Measurements from ENCODE around the gene EPHB2. TPM values are rescaled to one million over a fixed set of nuclear protein-coding genes. Genes with fewer than 3 reads are reported as not detected.

Gene EPHB2
- total RNA-seq, 6 experiments from 2014 or later, result 13.1 to 36.4 (median 30.9) TPM

GRCh38 chr1:22789356-22789994 lies 78.8 kb downstream of the EPHB2 start:
- Mint-ChIP-seq H3K4me1 (ENCODE audit: low read depth) (no peaks in the 10 kb centered on the region), H3K36me3 (ENCODE audit: low read depth) (no peaks in the 10 kb centered on the region), H3K9me3 (no peaks in the 10 kb centered on the region), H3K4me3 (no peak overlapping the region), H3K27me3 (ENCODE audit: insufficient read depth) (peaks cover 3% of the 10 kb centered on the region), H3K27ac (no peak overlapping the region)
- TF ChIP-seq, protein P1, sequence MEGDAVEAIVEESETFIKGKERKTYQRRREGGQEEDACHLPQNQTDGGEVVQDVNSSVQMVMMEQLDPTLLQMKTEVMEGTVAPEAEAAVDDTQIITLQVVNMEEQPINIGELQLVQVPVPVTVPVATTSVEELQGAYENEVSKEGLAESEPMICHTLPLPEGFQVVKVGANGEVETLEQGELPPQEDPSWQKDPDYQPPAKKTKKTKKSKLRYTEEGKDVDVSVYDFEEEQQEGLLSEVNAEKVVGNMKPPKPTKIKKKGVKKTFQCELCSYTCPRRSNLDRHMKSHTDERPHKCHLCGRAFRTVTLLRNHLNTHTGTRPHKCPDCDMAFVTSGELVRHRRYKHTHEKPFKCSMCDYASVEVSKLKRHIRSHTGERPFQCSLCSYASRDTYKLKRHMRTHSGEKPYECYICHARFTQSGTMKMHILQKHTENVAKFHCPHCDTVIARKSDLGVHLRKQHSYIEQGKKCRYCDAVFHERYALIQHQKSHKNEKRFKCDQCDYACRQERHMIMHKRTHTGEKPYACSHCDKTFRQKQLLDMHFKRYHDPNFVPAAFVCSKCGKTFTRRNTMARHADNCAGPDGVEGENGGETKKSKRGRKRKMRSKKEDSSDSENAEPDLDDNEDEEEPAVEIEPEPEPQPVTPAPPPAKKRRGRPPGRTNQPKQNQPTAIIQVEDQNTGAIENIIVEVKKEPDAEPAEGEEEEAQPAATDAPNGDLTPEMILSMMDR (IDR thresholded peaks at IDR 0.05), result no peak
- no peak for DNase-seq

DNA sequence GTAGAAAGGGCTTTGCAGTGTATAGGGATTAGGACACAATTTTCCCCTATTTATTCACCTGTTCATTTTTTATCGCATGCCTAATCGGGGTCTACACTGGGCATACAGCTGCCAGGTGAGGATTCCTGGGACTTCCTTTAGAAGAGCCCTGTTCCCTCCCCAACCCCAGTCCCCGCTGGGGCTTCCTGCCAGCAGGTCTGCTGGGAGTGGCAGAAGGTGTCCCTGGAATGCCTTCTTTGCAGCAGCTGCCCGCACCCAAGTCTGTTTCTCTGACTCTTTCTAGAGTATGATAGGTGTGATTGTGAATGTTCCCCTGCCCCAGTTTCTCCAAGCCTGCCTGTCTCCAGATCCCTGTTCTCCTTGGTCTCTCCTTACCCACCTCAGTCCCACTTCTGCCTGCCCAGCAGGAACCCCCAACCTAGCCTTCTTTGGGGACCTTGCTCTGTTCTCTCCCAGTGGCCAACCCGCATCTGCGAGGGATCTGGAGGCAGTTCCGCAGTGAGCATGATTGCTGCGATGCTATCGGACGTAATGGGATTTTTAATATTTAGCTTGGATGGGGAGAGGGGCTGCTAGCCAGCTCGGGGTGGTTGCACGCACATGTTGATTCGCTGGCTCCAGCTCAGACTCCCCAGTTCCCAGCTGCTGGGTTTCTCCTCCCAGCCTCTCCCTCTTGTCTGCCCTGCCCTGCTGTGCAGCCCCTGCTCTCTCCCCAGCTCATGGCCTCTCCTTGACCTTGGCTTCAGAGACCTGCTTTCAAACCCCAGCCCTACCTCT lies 79.8 kb downstream of the EPHB2 start:
- Mint-ChIP-seq H3K9me3 (no peaks in the 10 kb centered on the region), H3K27ac (no peak overlapping the region)

GRCh38 chr1:22791831-22792347 lies 81.2 kb downstream of the EPHB2 start:
- DNase-seq, result no peak
- Mint-ChIP-seq H3K9me3 (no peaks in the 10 kb centered on the region), H3K4me3 (no peak overlapping the region), H3K27me3 (ENCODE audit: insufficient read depth) (no peaks in the 10 kb centered on the region; the same call in 1 of the 2 replicates), H3K36me3 (ENCODE audit: low read depth) (no peaks in the 10 kb centered on the region), H3K27ac (no peak overlapping the region), H3K4me1 (ENCODE audit: low read depth) (0 out of 2 replicates have a peak, but pooled peaks cover 5% of the 10 kb centered on the region)
- TF ChIP-seq, protein P1 (IDR thresholded peaks at IDR 0.05), result no peak

More for the DNA sequence above, 79.8 kb downstream of the EPHB2 start:
- H3K36me3 Mint-ChIP-seq (ENCODE audit: low read depth), result no peaks in the 10 kb centered on the region
- DNase-seq, result no peak
- peaks cover 3% of the 10 kb centered on the region for H3K27me3 Mint-ChIP-seq (ENCODE audit: insufficient read depth)
- H3K4me3 Mint-ChIP-seq, result no peak overlapping the region
- TF ChIP-seq, protein P1 (IDR thresholded peaks at IDR 0.05), result no peak
- no peaks in the 10 kb centered on the region for H3K4me1 Mint-ChIP-seq (ENCODE audit: low read depth)

DNA sequence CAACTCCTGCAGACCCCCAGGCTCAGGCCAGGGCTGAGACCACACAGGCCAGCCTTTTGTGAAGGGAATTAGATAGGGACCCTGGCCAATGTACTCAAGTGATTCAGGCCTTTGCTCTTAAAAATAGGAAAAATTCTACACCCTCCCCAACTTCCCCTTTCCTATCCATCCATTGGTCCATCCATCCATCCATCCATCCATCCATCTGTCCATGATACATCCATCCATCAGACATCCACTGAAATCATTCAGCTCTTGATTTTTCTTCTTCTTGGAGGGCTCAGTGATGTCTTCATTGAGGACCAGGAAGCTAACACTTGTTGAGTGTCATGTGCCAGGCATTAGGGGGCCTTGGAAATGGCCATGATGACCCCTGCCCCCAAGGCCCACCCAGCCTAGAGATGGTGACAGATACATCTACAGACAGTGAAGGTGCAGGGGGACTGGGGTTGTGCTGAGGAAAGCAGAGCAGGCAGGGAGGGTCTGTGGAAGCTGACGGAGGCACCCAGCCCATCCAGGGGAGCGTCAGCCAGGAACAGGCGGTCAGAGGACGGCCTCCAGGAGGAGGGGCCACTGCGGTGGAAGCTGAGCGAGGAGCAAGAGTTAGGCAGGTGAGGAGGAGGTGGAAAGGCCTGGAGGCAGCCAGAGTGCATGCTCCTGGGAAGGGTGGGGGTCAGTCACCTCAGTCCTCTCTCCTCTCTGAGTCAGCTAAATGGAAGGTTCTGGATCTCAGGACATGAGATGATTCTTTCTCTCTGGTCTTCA lies 81.9 kb downstream of the EPHB2 start:
- Mint-ChIP-seq H3K27me3 (ENCODE audit: insufficient read depth) (no peaks in the 10 kb centered on the region; the same call in 1 of the 2 replicates), H3K4me1 (ENCODE audit: low read depth) (peaks cover 12% of the 10 kb centered on the region; the same call in 1 of the 2 replicates), H3K9me3 (no peaks in the 10 kb centered on the region), H3K36me3 (ENCODE audit: low read depth) (no peaks in the 10 kb centered on the region), H3K27ac (no peak overlapping the region), H3K4me3 (no peak overlapping the region)
- no peak for DNase-seq
- TF ChIP-seq, protein P1 (IDR thresholded peaks at IDR 0.05), result no peak

- Mint-ChIP-seq H3K4me1 (ENCODE audit: low read depth) (peaks cover 12% of the 10 kb centered on the region; the same call in 1 of the 2 replicates), H3K4me3 (no peak overlapping the region), H3K36me3 (ENCODE audit: low read depth) (no peaks in the 10 kb centered on the region), H3K27ac (no peak overlapping the region), H3K9me3 (no peaks in the 10 kb centered on the region), H3K27me3 (ENCODE audit: insufficient read depth) (peaks cover 3% of the 10 kb centered on the region)
- no peak for DNase-seq
- TF ChIP-seq, protein P1 (IDR thresholded peaks at IDR 0.05), result no peak
These were observed 83.0 kb downstream of the EPHB2 start for GRCh38 chr1:22793647-22794046.
